Common myeloid progenitor, CD34-positive (primary cell): ENCODE measurements around the gene SMG7.

Source experiments
- CTCF ChIA-PET: fragments of 350-600 bp; sonication (Branson Sonifier 250); formaldehyde crosslinking; loops from one replicate; lab custom pipeline; 2021; ENCODE audit warnings: antibody characterized with exemption; lab: Charles Lee
- POLR2A ChIA-PET: fragments of 350-600 bp; sonication (Branson Sonifier 250); formaldehyde crosslinking; loops from one replicate; lab custom pipeline; 2021; ENCODE audit warnings: antibody characterized with exemption; lab: Charles Lee
- DNase-seq, 3 donors: peaks; one replicate each; pipeline versions ENCODE4 v3.0.0 to v3.0.0-alpha.2; 2013
- H3K27ac ChIP-seq, 2 experiments: 1 replicate in 1 of 2; 2 replicates in 1 of 2; pipeline ENCODE4 v1.7.0; 2013; ENCODE audit warnings: inconsistent platforms in 2 of 2, low read length in 2 of 2, mild to moderate bottlenecking in 2 of 2, low read depth in 1 of 2, moderate library complexity in 1 of 2; ENCODE audit not compliant: severe bottlenecking in 2 of 2, insufficient read depth in 1 of 2, poor library complexity in 1 of 2
- H3K27me3 ChIP-seq, 5 experiments: replicated peaks in 2 of 5; 1 replicate in 3 of 5; 2 replicates in 2 of 5; pipeline versions ENCODE4 v1.6.1 to v1.7.0; 2013; ENCODE audit warnings: low read length in 4 of 5, mild to moderate bottlenecking in 2 of 5, moderate library complexity in 2 of 5, inconsistent platforms in 1 of 5; ENCODE audit not compliant: insufficient read depth in 5 of 5, control insufficient read depth in 4 of 5
- H3K36me3 ChIP-seq, 4 experiments: 1 replicate in 2 of 4; 2 replicates in 2 of 4; pipeline versions ENCODE4 v1.6.1 to v1.7.0; 2013; ENCODE audit warnings: low read length in 3 of 4, control low read depth in 1 of 4, mild to moderate bottlenecking in 1 of 4; ENCODE audit not compliant: control insufficient read depth in 4 of 4, insufficient read depth in 4 of 4
- H3K4me1 ChIP-seq, 4 experiments: 1 replicate in 3 of 4; 2 replicates in 1 of 4; pipeline versions ENCODE4 v1.6.1 to v1.7.1; 2013; ENCODE audit warnings: low read length in 3 of 4, mild to moderate bottlenecking in 3 of 4, control low read depth in 1 of 4, inconsistent platforms in 1 of 4, moderate library complexity in 1 of 4; ENCODE audit not compliant: control insufficient read depth in 4 of 4, insufficient read depth in 4 of 4; ENCODE audit errors: control extremely low read depth in 1 of 4
- H3K4me3 ChIP-seq, 7 experiments: 1 replicate in 4 of 7; 2 replicates in 3 of 7; pipeline versions ENCODE4 v1.5.1 to v1.7.0; 2013; ENCODE audit warnings: mild to moderate bottlenecking in 7 of 7, low read length in 6 of 7, moderate library complexity in 6 of 7, inconsistent platforms in 2 of 7, low read depth in 2 of 7, control low read depth in 1 of 7; ENCODE audit not compliant: insufficient read depth in 4 of 7, control insufficient read depth in 1 of 7; ENCODE audit errors: extremely low read depth in 1 of 7
- H3K9me3 ChIP-seq, 5 experiments: 1 replicate in 4 of 5; 2 replicates in 1 of 5; pipeline versions ENCODE4 v1.6.1 to v1.7.1; 2013; ENCODE audit warnings: low read length in 4 of 5, mild to moderate bottlenecking in 2 of 5, inconsistent platforms in 1 of 5, low read depth in 1 of 5, moderate library complexity in 1 of 5; ENCODE audit not compliant: control insufficient read depth in 4 of 5, insufficient read depth in 2 of 5; ENCODE audit errors: control extremely low read depth in 1 of 5
- WGBS: methylation state at CpG from one replicate; pipeline ENCODE4 v1.1.5; 2013; ENCODE audit not compliant: insufficient coverage; 5-methylcytosine and 5-hydroxymethylcytosine counted together

The SMG7 gene

GRCh38 chr1:183433703-183434102 is 38.6 kb upstream of the SMG7 start:
- WGBS: no CpG with 5 or more reads among the region's 1 CpG
- no peak overlapping the region for H3K27ac ChIP-seq
- peaks cover 0 to 4% (median 0%) of the 10 kb centered on the region in 5 experiments for H3K27me3 ChIP-seq
- no peak for DNase-seq
- CTCF ChIA-PET: interaction anchor here (1.3 kb wide), 1 partner anchor 13 kb away, joined by 4 read pairs; no protein-coding TSS in a partner anchor
- POLR2A ChIA-PET: interaction anchor here (0.6 kb wide), 1 partner anchor 615 kb away, joined by 4 read pairs; no protein-coding TSS in a partner anchor
- no peaks in the 10 kb centered on the region for H3K4me1 ChIP-seq
- H3K36me3 ChIP-seq: no peaks in the 10 kb centered on the region
- peaks cover 0 to 5% (median 0%) of the 10 kb centered on the region in 5 experiments for H3K9me3 ChIP-seq
- no peak overlapping the region for H3K4me3 ChIP-seq

GRCh38 chr1:183435497-183435896 is 36.8 kb upstream of the SMG7 start:
- peaks cover 0 to 4% (median 0%) of the 10 kb centered on the region in 5 experiments for H3K27me3 ChIP-seq
- H3K9me3 ChIP-seq: no peaks in the 10 kb centered on the region
- H3K27ac ChIP-seq: no peak overlapping the region
- DNase-seq: no peak
- H3K4me1 ChIP-seq: no peaks in the 10 kb centered on the region
- H3K4me3 ChIP-seq: no peak overlapping the region
- 100% methylated on average over 2 of the region's 2 CpGs for WGBS
- no peaks in the 10 kb centered on the region for H3K36me3 ChIP-seq
- ChIA-PET POLR2A (no interaction called here), CTCF (no interaction called here)

DNA sequence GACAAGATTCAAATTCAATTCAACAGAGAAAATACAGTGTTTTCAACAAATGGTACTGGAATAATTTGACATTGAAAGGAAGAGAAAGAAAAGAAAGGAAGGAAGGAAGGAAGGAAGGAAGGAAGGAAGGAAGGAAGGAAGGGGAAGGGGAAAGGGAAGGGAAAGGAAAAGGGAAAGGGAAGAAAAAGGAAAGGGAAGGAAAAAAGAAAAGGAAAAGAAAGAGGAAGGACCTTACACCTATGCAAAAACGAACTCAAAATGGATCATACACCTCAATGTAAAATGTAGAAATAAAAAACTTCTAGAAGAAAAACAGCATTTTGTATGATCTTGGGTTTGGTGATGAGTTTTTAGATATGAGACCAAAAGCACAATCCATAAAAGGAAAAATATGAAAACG is 34.2 kb upstream of the SMG7 start:
- DNase-seq: no peak
- ChIA-PET CTCF (no interaction called here), POLR2A (no interaction called here)
- Histone ChIP-seq H3K36me3 (no peaks in the 10 kb centered on the region), H3K4me3 (no peak overlapping the region), H3K27me3 (peaks cover 0 to 9% (median 0%) of the 10 kb centered on the region in 5 experiments), H3K27ac (no peak overlapping the region), H3K4me1 (no peaks in the 10 kb centered on the region), H3K9me3 (no peaks in the 10 kb centered on the region)
- WGBS: no CpG with 5 or more reads among the region's 2 CpGs

- H3K4me3 ChIP-seq: no peak overlapping the region
- no peak for DNase-seq
- no peaks in the 10 kb centered on the region for H3K9me3 ChIP-seq
- peaks cover 0 to 5% (median 0%) of the 10 kb centered on the region in 5 experiments for H3K27me3 ChIP-seq
- ChIA-PET CTCF (interaction anchor here (0.6 kb wide), 1 partner anchor 177 kb away, joined by 3 read pairs; no protein-coding TSS in a partner anchor), POLR2A (no interaction called here)
- no peak overlapping the region for H3K27ac ChIP-seq
- WGBS: 100% methylated on average over 1 of the region's 2 CpGs
- no peaks in the 10 kb centered on the region for H3K4me1 ChIP-seq
- H3K36me3 ChIP-seq: no peaks in the 10 kb centered on the region
Observed at GRCh38 chr1:183443011-183443410, 29.3 kb upstream of the SMG7 start.

GRCh38 chr1:183443466-183443865 is 28.8 kb upstream of the SMG7 start:
- POLR2A ChIA-PET: no interaction called here
- no peaks in the 10 kb centered on the region for H3K9me3 ChIP-seq
- no CpG with 5 or more reads among the region's 1 CpG for WGBS
- DNase-seq: no peak
- no peaks in the 10 kb centered on the region for H3K4me1 ChIP-seq
- CTCF ChIA-PET: no interaction called here
- H3K4me3 ChIP-seq: no peak overlapping the region
- peaks cover 0 to 5% (median 0%) of the 10 kb centered on the region in 5 experiments for H3K27me3 ChIP-seq
- H3K36me3 ChIP-seq: no peaks in the 10 kb centered on the region
- H3K27ac ChIP-seq: no peak overlapping the region

- Histone ChIP-seq H3K27ac (no peak overlapping the region), H3K36me3 (no peaks in the 10 kb centered on the region), H3K9me3 (no peaks in the 10 kb centered on the region), H3K27me3 (peaks cover 0 to 5% (median 0%) of the 10 kb centered on the region in 5 experiments), H3K4me3 (no peak overlapping the region), H3K4me1 (no peaks in the 10 kb centered on the region)
- ChIA-PET POLR2A (no interaction called here), CTCF (no interaction called here)
- no peak for DNase-seq
- WGBS: 40% methylated on average over 1 of the region's 3 CpGs
Observed at GRCh38 chr1:183444243-183444642, 28.1 kb upstream of the SMG7 start.

DNA sequence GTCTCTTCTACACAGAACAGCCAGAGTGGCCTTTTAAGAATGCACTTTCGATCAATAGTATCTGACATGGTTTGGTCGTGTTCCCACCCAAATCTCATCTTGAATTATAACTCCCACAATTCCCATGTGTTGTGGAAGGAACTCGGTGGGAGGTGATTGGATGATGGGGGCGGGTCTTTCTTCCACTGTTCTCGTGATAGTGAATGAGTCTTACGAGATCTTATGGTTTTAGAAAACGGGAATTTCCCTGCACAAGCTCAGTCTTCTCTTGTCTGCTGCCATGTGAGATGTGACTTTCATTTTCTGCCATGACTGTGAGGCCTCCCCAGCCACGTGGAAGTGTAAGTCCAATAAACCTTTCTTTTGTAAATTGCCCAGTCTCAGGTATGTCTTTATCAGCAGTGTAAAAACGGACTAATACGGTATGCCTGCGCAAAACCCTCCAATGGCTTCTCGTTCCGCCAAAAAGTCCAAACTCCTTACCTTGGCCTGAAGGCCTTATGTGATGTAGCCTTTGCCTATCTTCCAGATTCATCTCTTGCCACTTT is 23.0 kb upstream of the SMG7 start:
- DNase-seq: no peak
- CTCF ChIA-PET: no interaction called here
- Histone ChIP-seq H3K27me3 (no peaks in the 10 kb centered on the region), H3K36me3 (no peaks in the 10 kb centered on the region), H3K4me3 (no peak overlapping the region), H3K4me1 (no peaks in the 10 kb centered on the region), H3K27ac (no peak overlapping the region), H3K9me3 (peaks cover 0 to 2% (median 0%) of the 10 kb centered on the region in 5 experiments)
- 99% methylated on average over 11 of the region's 13 CpGs for WGBS
- POLR2A ChIA-PET: no interaction called here
